ENCODE data around the gene SNRNP48.

The SNRNP48 gene

GRCh38 chr6:7559196-7559595, 30.8 kb upstream of the SNRNP48 start:
- no peak for DNase-seq (ENCODE audit: low spot score)

- no peak for DNase-seq (ENCODE audit: low spot score)
These were observed 30.2 kb upstream of the SNRNP48 start for GRCh38 chr6:7559651-7560385.

- DNase-seq (ENCODE audit: low spot score): no peak
These were observed 28.6 kb upstream of the SNRNP48 start for GRCh38 chr6:7561153-7561964.

GRCh38 chr6:7562769-7563168, 27.2 kb upstream of the SNRNP48 start:
- no peak for DNase-seq (ENCODE audit: low spot score)

GRCh38 chr6:7566107-7566506, 23.9 kb upstream of the SNRNP48 start:
- DNase-seq (ENCODE audit: low spot score): no peak

GRCh38 chr6:7566617-7567173, 23.3 kb upstream of the SNRNP48 start:
- no peak for DNase-seq (ENCODE audit: low spot score)

GRCh38 chr6:7568021-7568420, 22.0 kb upstream of the SNRNP48 start:
- DNase-seq (ENCODE audit: low spot score): no peak

- no peak for DNase-seq (ENCODE audit: low spot score)
These were observed 20.9 kb upstream of the SNRNP48 start for GRCh38 chr6:7569082-7569481.

GRCh38 chr6:7572213-7572943, 17.6 kb upstream of the SNRNP48 start:
- no peak for DNase-seq (ENCODE audit: low spot score)

GRCh38 chr6:7574500-7574899, 15.5 kb upstream of the SNRNP48 start:
- no peak for DNase-seq (ENCODE audit: low spot score)

GRCh38 chr6:7578516-7578915, 11.5 kb upstream of the SNRNP48 start:
- no peak for DNase-seq (ENCODE audit: low spot score)

- no peak for DNase-seq (ENCODE audit: low spot score)
These were observed 11.1 kb upstream of the SNRNP48 start for GRCh38 chr6:7578931-7579330.

- no peak for DNase-seq (ENCODE audit: low spot score)
These were observed 10.1 kb upstream of the SNRNP48 start for GRCh38 chr6:7579851-7580250.

- DNase-seq (ENCODE audit: low spot score): no peak
These were observed 9.5 kb upstream of the SNRNP48 start for GRCh38 chr6:7580537-7580926.

- DNase-seq (ENCODE audit: low spot score): no peak
These were observed 8.9 kb upstream of the SNRNP48 start for GRCh38 chr6:7580927-7581618.

GRCh38 chr6:7585287-7585930, 4.6 kb upstream of the SNRNP48 start:
- no peak for DNase-seq (ENCODE audit: low spot score)

- no peak for DNase-seq (ENCODE audit: low spot score)
These were observed 2.3 kb upstream of the SNRNP48 start for GRCh38 chr6:7587631-7588100.

- no peak for DNase-seq (ENCODE audit: low spot score)
These were observed 1.5 kb upstream of the SNRNP48 start for GRCh38 chr6:7588506-7588905.

- DNase-seq (ENCODE audit: low spot score): no peak
These were observed 777 bp upstream of the SNRNP48 start for GRCh38 chr6:7589221-7589620.

GRCh38 chr6:7590918-7591302, 912 bp downstream of the SNRNP48 start:
- no peak for DNase-seq (ENCODE audit: low spot score)

- DNase-seq (ENCODE audit: low spot score): peak; percentile 22
These were observed 1.8 kb downstream of the SNRNP48 start for GRCh38 chr6:7591770-7592169.
